Heart left ventricle (tissue), 13 donors: ENCODE measurements around the gene RNASEH2B.

ENCODE experiments used
- CTCF ChIP-seq, 12 donors: fragments of 200-600 bp; sonication (generic) in 4 of 12; IDR thresholded peaks; one replicate each; pipeline versions ENCODE4 v1.5.0 to v1.8.0; 2018 to 2022; ENCODE audit warnings: antibody characterized with exemption in 12 of 12, mild to moderate bottlenecking in 5 of 12
- POLR2A ChIP-seq, 2 donors: fragments of 450-650 bp; IDR thresholded peaks; one replicate each; pipeline ENCODE4 v1.6.1; 2017; ENCODE audit warnings: antibody characterized with exemption in 2 of 2, mild to moderate bottlenecking in 2 of 2, moderate library complexity in 2 of 2
- donor health status: ischemic (EF 13 %, LVEDD 7.1; RV severe dilation, severe dysfunction).
- donor health status: DM: no; HTN: yes; CAD: no.
- donor health status: DM: no; HTN: no; CAD: no.
- donor health status: ischemic (EF 25% LVEDD 6.9; RV normal size, moderate dysfunction).
- donor health status: ischemic (EF 25% LVEDD 5.7; RV mildly dilated, moderate dysfunction).
- donor health status: ischemic (EF 35%, LVEDD 5.7; RV mildly dilated, moderate dysfunction).
- donor health status: nonischemic (EF 11% LVEDD 7.7; RV severe dilation, severe dysfunction).
- donor health status: DM: yes; HTN: yes; CAD: no.
- donor health status: PGD.
- donor health status: ischemic (EF 29% LVEDD 5.4; RV normal size, mild dysfunction).
- donor health status: nonischemic (EF 23%, LVEDD 6.1; RV moderate dilation, normal function).

GRCh38 chr13:50916701-50917184, 7.2 kb downstream of the RNASEH2B start:
- no peak for TF ChIP-seq CTCF (IDR thresholded peaks at IDR 0.05)
- TF ChIP-seq POLR2A (IDR thresholded peaks at IDR 0.05) = no peak
